ENCODE results near the gene GSTA3.

DNA sequence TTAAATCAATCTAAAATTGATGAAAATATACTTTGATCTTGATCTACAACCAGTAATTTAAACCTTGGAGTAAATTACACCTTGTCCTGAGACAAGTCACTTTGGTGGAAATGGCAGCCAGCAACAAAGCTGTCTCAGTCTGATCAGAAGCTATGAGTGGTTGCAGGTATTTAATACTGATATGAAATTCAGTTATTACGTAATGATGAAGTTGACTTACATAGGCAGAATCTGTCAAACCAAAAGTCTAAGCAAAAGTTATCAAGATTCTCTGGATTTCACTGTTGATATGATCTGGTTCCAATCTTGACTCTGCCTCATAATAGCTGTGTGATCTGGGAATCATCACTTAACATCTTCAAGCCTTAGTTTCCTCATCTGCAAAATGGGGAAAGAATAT lies 41.3 kb downstream of the GSTA3 start:
- TF ChIP-seq, protein P1, sequence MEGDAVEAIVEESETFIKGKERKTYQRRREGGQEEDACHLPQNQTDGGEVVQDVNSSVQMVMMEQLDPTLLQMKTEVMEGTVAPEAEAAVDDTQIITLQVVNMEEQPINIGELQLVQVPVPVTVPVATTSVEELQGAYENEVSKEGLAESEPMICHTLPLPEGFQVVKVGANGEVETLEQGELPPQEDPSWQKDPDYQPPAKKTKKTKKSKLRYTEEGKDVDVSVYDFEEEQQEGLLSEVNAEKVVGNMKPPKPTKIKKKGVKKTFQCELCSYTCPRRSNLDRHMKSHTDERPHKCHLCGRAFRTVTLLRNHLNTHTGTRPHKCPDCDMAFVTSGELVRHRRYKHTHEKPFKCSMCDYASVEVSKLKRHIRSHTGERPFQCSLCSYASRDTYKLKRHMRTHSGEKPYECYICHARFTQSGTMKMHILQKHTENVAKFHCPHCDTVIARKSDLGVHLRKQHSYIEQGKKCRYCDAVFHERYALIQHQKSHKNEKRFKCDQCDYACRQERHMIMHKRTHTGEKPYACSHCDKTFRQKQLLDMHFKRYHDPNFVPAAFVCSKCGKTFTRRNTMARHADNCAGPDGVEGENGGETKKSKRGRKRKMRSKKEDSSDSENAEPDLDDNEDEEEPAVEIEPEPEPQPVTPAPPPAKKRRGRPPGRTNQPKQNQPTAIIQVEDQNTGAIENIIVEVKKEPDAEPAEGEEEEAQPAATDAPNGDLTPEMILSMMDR (IDR thresholded peaks at IDR 0.05): no peak
- TF ChIP-seq POLR2A (IDR thresholded peaks at IDR 0.05) (no peak), EP300 (IDR thresholded peaks at IDR 0.05) (no peak), POLR2AphosphoS5 (IDR thresholded peaks at IDR 0.05) (no peak)

Data from sigmoid colon (tissue), 4 donors.